Measurements from ENCODE around the gene FILIP1L. TPM values are rescaled to one million over a fixed set of nuclear protein-coding genes. Genes with fewer than 3 reads are reported as not detected.

The FILIP1L gene
- total and polyA plus RNA-seq, 2 of the 13 experiments (the other 11 are each of a cell fraction or from before 2014, with no cell fraction given): 8.1 to 187 TPM

DNA sequence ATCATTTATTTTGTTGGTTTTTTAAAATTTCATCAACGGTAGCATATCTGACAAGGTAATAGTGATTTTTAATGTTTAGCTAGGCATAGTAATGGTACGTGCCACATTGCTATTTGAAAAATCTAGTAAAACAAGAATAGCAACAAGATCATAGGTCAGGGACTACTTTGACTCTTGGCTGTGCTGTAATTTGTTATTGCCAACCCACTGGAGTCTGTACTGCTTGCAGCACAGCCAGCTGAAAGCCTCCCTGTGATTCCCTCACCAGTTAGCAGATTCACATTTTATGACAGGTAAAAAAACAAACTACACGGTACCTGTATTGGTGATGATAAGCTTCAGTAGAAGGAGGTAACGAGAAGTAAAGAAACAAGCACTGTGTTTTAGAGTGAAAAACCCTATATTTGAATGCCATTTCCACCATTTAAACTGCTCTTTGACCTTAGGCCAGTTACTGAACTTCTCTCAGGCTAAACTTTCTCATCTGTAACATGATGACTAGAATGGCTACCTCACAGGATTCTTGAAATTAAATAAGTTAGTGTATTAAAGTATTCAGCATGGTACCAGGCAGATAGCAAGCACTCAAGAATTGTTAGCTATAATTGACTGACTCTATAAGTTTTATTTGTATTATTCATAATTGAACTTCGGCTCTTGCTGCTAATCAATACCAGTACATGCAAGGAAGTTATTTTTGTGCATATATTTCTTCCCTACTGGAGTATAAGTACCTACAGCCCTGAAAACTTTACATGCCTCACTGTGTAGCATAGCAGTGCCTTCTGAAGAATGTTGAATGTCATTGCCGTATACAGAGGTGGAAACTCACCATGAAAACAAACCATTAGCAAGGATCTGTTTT lies 16.1 kb downstream of the FILIP1L start (continued):
- TF ChIP-seq, protein P1, sequence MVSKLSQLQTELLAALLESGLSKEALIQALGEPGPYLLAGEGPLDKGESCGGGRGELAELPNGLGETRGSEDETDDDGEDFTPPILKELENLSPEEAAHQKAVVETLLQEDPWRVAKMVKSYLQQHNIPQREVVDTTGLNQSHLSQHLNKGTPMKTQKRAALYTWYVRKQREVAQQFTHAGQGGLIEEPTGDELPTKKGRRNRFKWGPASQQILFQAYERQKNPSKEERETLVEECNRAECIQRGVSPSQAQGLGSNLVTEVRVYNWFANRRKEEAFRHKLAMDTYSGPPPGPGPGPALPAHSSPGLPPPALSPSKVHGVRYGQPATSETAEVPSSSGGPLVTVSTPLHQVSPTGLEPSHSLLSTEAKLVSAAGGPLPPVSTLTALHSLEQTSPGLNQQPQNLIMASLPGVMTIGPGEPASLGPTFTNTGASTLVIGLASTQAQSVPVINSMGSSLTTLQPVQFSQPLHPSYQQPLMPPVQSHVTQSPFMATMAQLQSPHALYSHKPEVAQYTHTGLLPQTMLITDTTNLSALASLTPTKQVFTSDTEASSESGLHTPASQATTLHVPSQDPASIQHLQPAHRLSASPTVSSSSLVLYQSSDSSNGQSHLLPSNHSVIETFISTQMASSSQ (IDR thresholded peaks at IDR 0.05; ENCODE audit: low read depth): peak; percentile 36; the same call in 1 of the 2 replicates
- TF ChIP-seq, protein P1 (CRISPR knock-in tag; IDR thresholded peaks at IDR 0.05; ENCODE audit: borderline replicate concordance): no peak
- TF ChIP-seq BORCS8-MEF2B (CRISPR knock-in tag; IDR thresholded peaks at IDR 0.05) (no peak), SIX4 (CRISPR knock-in tag; IDR thresholded peaks at IDR 0.05) (no peak), WIZ (CRISPR knock-in tag; IDR thresholded peaks at IDR 0.05) (0 out of 2 replicates have a peak, but pooled peaks have one; percentile 52), TBL1XR1 (IDR thresholded peaks at IDR 0.05; ENCODE audit: borderline replicate concordance, low read length, partially characterized antibody) (no peak), SALL2 (CRISPR knock-in tag; IDR thresholded peaks at IDR 0.05) (no peak), NFKBIZ (CRISPR knock-in tag; IDR thresholded peaks at IDR 0.05) (0 out of 2 replicates have a peak, but pooled peaks have one; percentile 43)
- TF ChIP-seq, protein P2, sequence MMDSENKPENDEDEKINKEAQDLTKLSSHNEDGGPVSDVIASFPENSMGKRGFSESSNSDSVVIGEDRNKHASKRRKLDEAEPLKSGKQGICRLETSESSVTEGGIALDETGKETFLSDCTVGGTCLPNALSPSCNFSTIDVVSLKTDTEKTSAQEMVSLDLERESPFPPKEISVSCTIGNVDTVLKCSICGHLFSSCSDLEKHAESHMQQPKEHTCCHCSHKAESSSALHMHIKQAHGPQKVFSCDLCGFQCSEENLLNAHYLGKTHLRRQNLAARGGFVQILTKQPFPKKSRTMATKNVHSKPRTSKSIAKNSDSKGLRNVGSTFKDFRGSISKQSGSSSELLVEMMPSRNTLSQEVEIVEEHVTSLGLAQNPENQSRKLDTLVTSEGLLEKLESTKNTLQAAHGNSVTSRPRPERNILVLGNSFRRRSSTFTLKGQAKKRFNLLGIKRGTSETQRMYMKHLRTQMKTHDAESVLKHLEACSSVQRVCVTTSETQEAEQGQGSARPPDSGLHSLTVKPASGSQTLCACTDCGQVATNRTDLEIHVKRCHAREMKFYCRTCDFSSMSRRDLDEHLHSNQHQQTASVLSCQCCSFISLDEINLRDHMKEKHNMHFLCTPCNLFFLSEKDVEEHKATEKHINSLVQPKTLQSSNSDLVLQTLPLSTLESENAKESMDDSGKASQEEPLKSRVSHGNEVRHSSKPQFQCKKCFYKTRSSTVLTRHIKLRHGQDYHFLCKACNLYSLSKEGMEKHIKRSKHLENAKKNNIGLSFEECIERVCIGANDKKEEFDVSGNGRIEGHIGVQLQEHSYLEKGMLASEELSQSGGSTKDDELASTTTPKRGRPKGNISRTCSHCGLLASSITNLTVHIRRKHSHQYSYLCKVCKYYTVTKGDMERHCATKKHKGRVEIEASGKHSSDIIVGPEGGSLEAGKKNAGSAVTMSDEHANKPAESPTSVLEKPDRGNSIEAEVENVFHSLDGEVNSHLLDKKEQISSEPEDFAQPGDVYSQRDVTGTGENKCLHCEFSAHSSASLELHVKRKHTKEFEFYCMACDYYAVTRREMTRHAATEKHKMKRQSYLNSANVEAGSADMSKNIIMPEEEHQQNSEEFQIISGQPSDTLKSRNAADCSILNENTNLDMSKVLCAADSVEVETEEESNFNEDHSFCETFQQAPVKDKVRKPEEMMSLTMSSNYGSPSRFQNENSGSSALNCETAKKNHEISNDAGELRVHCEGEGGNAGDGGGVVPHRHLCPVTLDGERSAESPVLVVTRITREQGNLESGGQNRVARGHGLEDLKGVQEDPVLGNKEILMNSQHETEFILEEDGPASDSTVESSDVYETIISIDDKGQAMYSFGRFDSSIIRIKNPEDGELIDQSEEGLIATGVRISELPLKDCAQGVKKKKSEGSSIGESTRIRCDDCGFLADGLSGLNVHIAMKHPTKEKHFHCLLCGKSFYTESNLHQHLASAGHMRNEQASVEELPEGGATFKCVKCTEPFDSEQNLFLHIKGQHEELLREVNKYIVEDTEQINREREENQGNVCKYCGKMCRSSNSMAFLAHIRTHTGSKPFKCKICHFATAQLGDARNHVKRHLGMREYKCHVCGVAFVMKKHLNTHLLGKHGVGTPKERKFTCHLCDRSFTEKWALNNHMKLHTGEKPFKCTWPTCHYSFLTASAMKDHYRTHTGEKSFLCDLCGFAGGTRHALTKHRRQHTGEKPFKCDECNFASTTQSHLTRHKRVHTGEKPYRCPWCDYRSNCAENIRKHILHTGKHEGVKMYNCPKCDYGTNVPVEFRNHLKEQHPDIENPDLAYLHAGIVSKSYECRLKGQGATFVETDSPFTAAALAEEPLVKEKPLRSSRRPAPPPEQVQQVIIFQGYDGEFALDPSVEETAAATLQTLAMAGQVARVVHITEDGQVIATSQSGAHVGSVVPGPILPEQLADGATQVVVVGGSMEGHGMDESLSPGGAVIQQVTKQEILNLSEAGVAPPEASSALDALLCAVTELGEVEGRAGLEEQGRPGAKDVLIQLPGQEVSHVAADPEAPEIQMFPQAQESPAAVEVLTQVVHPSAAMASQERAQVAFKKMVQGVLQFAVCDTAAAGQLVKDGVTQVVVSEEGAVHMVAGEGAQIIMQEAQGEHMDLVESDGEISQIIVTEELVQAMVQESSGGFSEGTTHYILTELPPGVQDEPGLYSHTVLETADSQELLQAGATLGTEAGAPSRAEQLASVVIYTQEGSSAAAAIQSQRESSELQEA (CRISPR knock-in tag; IDR thresholded peaks at IDR 0.05; ENCODE audit: not compliant biosample characterization): no peak
- TF ChIP-seq, protein P3, sequence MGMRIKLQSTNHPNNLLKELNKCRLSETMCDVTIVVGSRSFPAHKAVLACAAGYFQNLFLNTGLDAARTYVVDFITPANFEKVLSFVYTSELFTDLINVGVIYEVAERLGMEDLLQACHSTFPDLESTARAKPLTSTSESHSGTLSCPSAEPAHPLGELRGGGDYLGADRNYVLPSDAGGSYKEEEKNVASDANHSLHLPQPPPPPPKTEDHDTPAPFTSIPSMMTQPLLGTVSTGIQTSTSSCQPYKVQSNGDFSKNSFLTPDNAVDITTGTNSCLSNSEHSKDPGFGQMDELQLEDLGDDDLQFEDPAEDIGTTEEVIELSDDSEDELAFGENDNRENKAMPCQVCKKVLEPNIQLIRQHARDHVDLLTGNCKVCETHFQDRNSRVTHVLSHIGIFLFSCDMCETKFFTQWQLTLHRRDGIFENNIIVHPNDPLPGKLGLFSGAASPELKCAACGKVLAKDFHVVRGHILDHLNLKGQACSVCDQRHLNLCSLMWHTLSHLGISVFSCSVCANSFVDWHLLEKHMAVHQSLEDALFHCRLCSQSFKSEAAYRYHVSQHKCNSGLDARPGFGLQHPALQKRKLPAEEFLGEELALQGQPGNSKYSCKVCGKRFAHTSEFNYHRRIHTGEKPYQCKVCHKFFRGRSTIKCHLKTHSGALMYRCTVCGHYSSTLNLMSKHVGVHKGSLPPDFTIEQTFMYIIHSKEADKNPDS (CRISPR knock-in tag; IDR thresholded peaks at IDR 0.05): no peak
- TF ChIP-seq, protein P4, sequence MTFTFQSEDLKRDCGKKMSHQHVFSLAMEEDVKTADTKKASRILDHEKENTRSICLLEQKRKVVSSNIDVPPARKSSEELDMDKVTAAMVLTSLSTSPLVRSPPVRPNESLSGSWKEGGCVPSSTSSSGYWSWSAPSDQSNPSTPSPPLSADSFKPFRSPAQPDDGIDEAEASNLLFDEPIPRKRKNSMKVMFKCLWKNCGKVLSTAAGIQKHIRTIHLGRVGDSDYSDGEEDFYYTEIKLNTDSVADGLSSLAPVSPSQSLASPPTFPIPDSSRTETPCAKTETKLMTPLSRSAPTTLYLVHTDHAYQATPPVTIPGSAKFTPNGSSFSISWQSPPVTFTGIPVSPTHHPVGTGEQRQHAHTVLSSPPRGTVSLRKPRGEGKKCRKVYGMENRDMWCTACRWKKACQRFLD (CRISPR knock-in tag; IDR thresholded peaks at IDR 0.05; ENCODE audit: borderline replicate concordance): no peak

Data from HepG2 (cell line).